ENCODE results near the gene CTDSPL. TPM values are rescaled to one million over a fixed set of nuclear protein-coding genes. Genes with fewer than 3 reads are reported as not detected.

CTDSPL gene
- total and polyA plus RNA-seq, 2 of the 13 experiments (the other 11 are each of a cell fraction or from before 2014, with no cell fraction given): 26.1 to 142 TPM

DNA sequence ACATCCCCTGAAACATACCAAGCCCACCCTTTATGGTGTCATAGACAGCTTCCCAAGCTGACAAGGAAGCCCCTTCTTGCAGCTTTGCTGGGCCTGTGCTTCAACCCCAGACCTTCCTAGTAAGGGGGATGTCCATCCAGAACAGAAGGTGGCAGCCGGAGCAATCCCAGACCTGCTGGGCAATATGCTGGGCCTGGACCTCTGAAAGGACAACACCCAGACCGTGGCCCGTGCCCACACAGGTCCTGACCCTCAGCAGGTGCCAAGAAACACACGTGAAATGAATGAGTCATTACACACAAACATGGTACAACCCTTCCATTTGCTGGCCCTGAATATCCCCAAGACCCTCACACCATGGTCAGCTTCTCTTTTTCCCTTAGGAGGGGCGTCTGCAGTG lies 109.1 kb downstream of the CTDSPL start:
- intact Hi-C loops (cut with micrococcal nuclease; ENCODE audit: unreplicated experiment): no loop called here
- BruUV-seq (replicated peaks): no TSS peak
- H3K4me3 ChIP-seq (replicated peaks in 1 of 3; ENCODE audit: insufficient read depth in 1 of 3, low read depth in 2 of 3, low read length in 3 of 3): no peak overlapping the region
- CTCF ChIA-PET (ENCODE audit: low intra/inter-chr PET ratio, low total read pairs): no interaction called here
- H3K4me2 ChIP-seq (ENCODE audit: low read depth, low read length): no peak overlapping the region
- 100% methylated on average over 4 of the region's 5 CpGs for WGBS (ENCODE audit: low lambda C conversion rate)
- no peak for DNase-seq (ENCODE audit: low spot score)
- in situ Hi-C loops (cut with HindIII; ENCODE audit: extremely low pct_ligation_motif_present, low pct_unique_long_range_greater_than_20kb): no loop called here
- H2AFZ ChIP-seq (ENCODE audit: low read length): no peak overlapping the region
- TF ChIP-seq, protein P1, sequence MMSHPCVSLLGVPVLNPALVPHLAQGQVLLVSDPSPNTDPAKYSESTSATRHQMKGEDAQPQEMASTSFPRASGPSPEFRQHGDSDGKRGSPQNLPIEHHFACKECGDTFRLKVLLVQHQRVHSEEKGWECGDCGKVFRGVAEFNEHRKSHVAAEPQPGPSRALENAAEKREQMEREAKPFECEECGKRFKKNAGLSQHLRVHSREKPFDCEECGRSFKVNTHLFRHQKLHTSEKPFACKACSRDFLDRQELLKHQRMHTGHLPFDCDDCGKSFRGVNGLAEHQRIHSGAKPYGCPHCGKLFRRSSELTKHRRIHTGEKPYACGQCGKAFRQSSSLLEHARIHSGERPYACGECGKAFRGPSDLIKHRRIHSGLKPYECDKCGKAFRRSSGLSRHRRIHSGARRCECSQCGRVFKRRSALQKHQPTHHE (CRISPR knock-in tag; IDR thresholded peaks at IDR 0.05; ENCODE audit: borderline replicate concordance): no peak
- TF ChIP-seq, protein P2, sequence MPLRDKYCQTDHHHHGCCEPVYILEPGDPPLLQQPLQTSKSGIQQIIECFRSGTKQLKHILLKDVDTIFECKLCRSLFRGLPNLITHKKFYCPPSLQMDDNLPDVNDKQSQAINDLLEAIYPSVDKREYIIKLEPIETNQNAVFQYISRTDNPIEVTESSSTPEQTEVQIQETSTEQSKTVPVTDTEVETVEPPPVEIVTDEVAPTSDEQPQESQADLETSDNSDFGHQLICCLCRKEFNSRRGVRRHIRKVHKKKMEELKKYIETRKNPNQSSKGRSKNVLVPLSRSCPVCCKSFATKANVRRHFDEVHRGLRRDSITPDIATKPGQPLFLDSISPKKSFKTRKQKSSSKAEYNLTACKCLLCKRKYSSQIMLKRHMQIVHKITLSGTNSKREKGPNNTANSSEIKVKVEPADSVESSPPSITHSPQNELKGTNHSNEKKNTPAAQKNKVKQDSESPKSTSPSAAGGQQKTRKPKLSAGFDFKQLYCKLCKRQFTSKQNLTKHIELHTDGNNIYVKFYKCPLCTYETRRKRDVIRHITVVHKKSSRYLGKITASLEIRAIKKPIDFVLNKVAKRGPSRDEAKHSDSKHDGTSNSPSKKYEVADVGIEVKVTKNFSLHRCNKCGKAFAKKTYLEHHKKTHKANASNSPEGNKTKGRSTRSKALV (CRISPR knock-in tag; IDR thresholded peaks at IDR 0.05): no peak
- TF ChIP-seq, protein P3, sequence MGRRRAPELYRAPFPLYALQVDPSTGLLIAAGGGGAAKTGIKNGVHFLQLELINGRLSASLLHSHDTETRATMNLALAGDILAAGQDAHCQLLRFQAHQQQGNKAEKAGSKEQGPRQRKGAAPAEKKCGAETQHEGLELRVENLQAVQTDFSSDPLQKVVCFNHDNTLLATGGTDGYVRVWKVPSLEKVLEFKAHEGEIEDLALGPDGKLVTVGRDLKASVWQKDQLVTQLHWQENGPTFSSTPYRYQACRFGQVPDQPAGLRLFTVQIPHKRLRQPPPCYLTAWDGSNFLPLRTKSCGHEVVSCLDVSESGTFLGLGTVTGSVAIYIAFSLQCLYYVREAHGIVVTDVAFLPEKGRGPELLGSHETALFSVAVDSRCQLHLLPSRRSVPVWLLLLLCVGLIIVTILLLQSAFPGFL (CRISPR knock-in tag; IDR thresholded peaks at IDR 0.05): no peak
- TF ChIP-seq GATA4 (IDR thresholded peaks at IDR 0.05; ENCODE audit: borderline replicate concordance, low read depth) (no peak), ZNF362 (CRISPR knock-in tag; IDR thresholded peaks at IDR 0.05; ENCODE audit: borderline replicate concordance) (no peak), ZNF232 (CRISPR knock-in tag; IDR thresholded peaks at IDR 0.05; ENCODE audit: borderline replicate concordance) (no peak), ZNF24 (IDR thresholded peaks at IDR 0.05) (no peak)
- TF ChIP-seq, protein P4, sequence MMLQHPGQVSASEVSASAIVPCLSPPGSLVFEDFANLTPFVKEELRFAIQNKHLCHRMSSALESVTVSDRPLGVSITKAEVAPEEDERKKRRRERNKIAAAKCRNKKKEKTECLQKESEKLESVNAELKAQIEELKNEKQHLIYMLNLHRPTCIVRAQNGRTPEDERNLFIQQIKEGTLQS (CRISPR knock-in tag; IDR thresholded peaks at IDR 0.05): no peak
- TF ChIP-seq, protein P5, sequence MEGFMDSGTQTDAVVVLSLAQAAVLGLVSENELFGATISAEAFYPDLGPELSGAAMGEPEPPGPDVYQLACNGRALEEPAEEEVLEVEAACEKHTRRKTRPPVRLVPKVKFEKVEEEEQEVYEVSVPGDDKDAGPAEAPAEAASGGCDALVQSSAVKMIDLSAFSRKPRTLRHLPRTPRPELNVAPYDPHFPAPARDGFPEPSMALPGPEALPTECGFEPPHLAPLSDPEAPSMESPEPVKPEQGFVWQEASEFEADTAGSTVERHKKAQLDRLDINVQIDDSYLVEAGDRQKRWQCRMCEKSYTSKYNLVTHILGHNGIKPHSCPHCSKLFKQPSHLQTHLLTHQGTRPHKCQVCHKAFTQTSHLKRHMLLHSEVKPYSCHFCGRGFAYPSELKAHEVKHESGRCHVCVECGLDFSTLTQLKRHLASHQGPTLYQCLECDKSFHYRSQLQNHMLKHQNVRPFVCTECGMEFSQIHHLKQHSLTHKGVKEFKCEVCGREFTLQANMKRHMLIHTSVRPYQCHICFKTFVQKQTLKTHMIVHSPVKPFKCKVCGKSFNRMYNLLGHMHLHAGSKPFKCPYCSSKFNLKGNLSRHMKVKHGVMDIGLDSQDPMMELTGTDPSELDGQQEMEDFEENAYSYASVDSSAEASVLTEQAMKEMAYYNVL (CRISPR knock-in tag; IDR thresholded peaks at IDR 0.05; ENCODE audit: borderline replicate concordance): no peak
- TF ChIP-seq, protein P6, sequence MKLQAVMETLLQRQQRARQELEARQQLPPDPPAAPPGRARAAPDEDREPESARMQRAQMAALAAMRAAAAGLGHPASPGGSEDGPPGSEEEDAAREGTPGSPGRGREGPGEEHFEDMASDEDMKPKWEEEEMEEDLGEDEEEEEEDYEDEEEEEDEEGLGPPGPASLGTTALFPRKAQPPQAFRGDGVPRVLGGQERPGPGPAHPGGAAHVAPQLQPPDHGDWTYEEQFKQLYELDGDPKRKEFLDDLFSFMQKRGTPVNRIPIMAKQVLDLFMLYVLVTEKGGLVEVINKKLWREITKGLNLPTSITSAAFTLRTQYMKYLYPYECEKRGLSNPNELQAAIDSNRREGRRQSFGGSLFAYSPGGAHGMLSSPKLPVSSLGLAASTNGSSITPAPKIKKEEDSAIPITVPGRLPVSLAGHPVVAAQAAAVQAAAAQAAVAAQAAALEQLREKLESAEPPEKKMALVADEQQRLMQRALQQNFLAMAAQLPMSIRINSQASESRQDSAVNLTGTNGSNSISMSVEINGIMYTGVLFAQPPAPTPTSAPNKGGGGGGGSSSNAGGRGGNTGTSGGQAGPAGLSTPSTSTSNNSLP (IDR thresholded peaks at IDR 0.05; ENCODE audit: low read depth, low read length): no peak
- H3K27me3 ChIP-seq (ENCODE audit: control insufficient read depth in 1 of 2, insufficient read depth in 2 of 2, low read length in 2 of 2): no peaks in the 10 kb centered on the region
- FAIRE-seq: no peak
- H3K9ac ChIP-seq (ENCODE audit: insufficient read depth, low read depth, low read length): no peak overlapping the region
- no peak for ATAC-seq
- H4K20me1 ChIP-seq (ENCODE audit: insufficient read depth, low read length): no peaks in the 10 kb centered on the region
- H3K4me1 ChIP-seq (ENCODE audit: insufficient read depth, low read length): peaks cover 33% of the 10 kb centered on the region
- peaks cover under 1% of the 10 kb centered on the region for H3K79me2 ChIP-seq (ENCODE audit: insufficient read depth, low read length)
- POLR2A ChIA-PET: no interaction called here
- H3K36me3 ChIP-seq (replicated peaks in 1 of 2; ENCODE audit: control insufficient read depth in 1 of 2, insufficient read depth in 2 of 2, low read length in 2 of 2): peaks cover 34 to 83% of the 10 kb centered on the region in 2 experiments
- no peak overlapping the region for H3K27ac ChIP-seq (ENCODE audit: extremely low read length, insufficient read depth, low read length)
- no peaks in the 10 kb centered on the region for H3K9me3 ChIP-seq (ENCODE audit: low read length)

All from HepG2 (cell line).